ENCODE data around the gene OXER1. TPM values are rescaled to one million over a fixed set of nuclear protein-coding genes. Genes with fewer than 3 reads are reported as not detected.

The OXER1 gene
- total and polyA plus RNA-seq, 8 donors: 2.0 to 12.5 (median 4.1) TPM

- Histone ChIP-seq H3K9me3 (no peaks in the 10 kb centered on the region), H3K4me3 (peak overlapping the region; percentile 38 to 56 (median 51)), H3K27me3 (no peaks in the 10 kb centered on the region), H3K27ac (peak overlapping the region; percentile 99 to 100 (median 100)), H3K4me1 (peaks cover 10 to 19% (median 11%) of the 10 kb centered on the region in 3 donors), H3K36me3 (no peaks in the 10 kb centered on the region)
- 0% methylated on average over 25 to 35 of the region's 35 CpGs for WGBS, 2 donors
- TF ChIP-seq, protein P1, sequence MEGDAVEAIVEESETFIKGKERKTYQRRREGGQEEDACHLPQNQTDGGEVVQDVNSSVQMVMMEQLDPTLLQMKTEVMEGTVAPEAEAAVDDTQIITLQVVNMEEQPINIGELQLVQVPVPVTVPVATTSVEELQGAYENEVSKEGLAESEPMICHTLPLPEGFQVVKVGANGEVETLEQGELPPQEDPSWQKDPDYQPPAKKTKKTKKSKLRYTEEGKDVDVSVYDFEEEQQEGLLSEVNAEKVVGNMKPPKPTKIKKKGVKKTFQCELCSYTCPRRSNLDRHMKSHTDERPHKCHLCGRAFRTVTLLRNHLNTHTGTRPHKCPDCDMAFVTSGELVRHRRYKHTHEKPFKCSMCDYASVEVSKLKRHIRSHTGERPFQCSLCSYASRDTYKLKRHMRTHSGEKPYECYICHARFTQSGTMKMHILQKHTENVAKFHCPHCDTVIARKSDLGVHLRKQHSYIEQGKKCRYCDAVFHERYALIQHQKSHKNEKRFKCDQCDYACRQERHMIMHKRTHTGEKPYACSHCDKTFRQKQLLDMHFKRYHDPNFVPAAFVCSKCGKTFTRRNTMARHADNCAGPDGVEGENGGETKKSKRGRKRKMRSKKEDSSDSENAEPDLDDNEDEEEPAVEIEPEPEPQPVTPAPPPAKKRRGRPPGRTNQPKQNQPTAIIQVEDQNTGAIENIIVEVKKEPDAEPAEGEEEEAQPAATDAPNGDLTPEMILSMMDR (IDR thresholded peaks at IDR 0.05): peak in 3 of 4 donors; percentile 9 to 24 (median 17)
- peak; percentile 60 to 74 (median 70) for ATAC-seq
- intact Hi-C loops (cut with DNase I): no loop called here
- DNase-seq: peak; percentile 82 to 94 (median 88)
- no peak for FAIRE-seq
These were observed 45.8 kb upstream of the OXER1 start for GRCh38 chr2:42809819-42810120.

- intact Hi-C loops (cut with DNase I): no loop called here
- TF ChIP-seq, protein P1 (IDR thresholded peaks at IDR 0.05): no peak
- peak; percentile 25 to 40 (median 35) for ATAC-seq
These were observed 45.3 kb upstream of the OXER1 start for GRCh38 chr2:42809131-42809818.

GRCh38 chr2:42808301-42808700 is 44.4 kb upstream of the OXER1 start:
- DNase-seq (no peak), ATAC-seq (no peak), FAIRE-seq (no peak)
- no peaks in the 10 kb centered on the region for H3K36me3 ChIP-seq
- WGBS, 2 donors: 89 to 91% methylated on average over 5 of the region's 5 CpGs
- no peaks in the 10 kb centered on the region for H3K27me3 ChIP-seq
- TF ChIP-seq, protein P1 (IDR thresholded peaks at IDR 0.05): no peak
- H3K4me1 ChIP-seq: peaks cover 10 to 19% (median 11%) of the 10 kb centered on the region in 3 donors
- intact Hi-C loops (cut with DNase I): no loop called here
- no peaks in the 10 kb centered on the region for H3K9me3 ChIP-seq
- no peak overlapping the region for H3K4me3 ChIP-seq
- H3K27ac ChIP-seq: peak overlapping the region in 3 of 4 donors; percentile 99 to 100 (median 99)

More at GRCh38 chr2:42809131-42809818, 45.3 kb upstream of the OXER1 start:
- Histone ChIP-seq H3K36me3 (no peaks in the 10 kb centered on the region), H3K27ac (peak overlapping the region; percentile 99 to 100 (median 100)), H3K4me3 (peak overlapping the region; percentile 38 to 56 (median 51)), H3K27me3 (no peaks in the 10 kb centered on the region), H3K4me1 (peaks cover 10 to 19% (median 11%) of the 10 kb centered on the region in 3 donors), H3K9me3 (no peaks in the 10 kb centered on the region)
- DNase-seq (peak in 5 of 6 donors; percentile 60 to 76 (median 70)), FAIRE-seq (no peak)
- 7 to 11% methylated on average over 10 of the region's 10 CpGs for WGBS, 2 donors

GRCh38 chr2:42806786-42807185 is 42.9 kb upstream of the OXER1 start:
- FAIRE-seq: no peak
- WGBS, 2 donors: 87 to 92% methylated on average over 6 of the region's 6 CpGs
- Histone ChIP-seq H3K9me3 (no peaks in the 10 kb centered on the region), H3K27ac (no peak overlapping the region), H3K36me3 (no peaks in the 10 kb centered on the region), H3K27me3 (no peaks in the 10 kb centered on the region), H3K4me3 (no peak overlapping the region), H3K4me1 (peaks cover 10 to 19% (median 12%) of the 10 kb centered on the region in 3 donors)
- TF ChIP-seq, protein P1 (IDR thresholded peaks at IDR 0.05): no peak
- ATAC-seq: no peak
- no peak for DNase-seq
- intact Hi-C loops (cut with DNase I): no loop called here

GRCh38 chr2:42804891-42805290 is 41.0 kb upstream of the OXER1 start:
- ATAC-seq: no peak
- TF ChIP-seq, protein P1 (IDR thresholded peaks at IDR 0.05): no peak
- WGBS, 2 donors: 75 to 77% methylated on average over 5 of the region's 5 CpGs

More at GRCh38 chr2:42804891-42805290, 41.0 kb upstream of the OXER1 start:
- no peaks in the 10 kb centered on the region for H3K27me3 ChIP-seq
- DNase-seq (no peak), FAIRE-seq (no peak)
- H3K27ac ChIP-seq: no peak overlapping the region
- no peaks in the 10 kb centered on the region for H3K36me3 ChIP-seq
- no peaks in the 10 kb centered on the region for H3K9me3 ChIP-seq
- no peak overlapping the region for H3K4me3 ChIP-seq
- intact Hi-C loops (cut with DNase I): no loop called here
- H3K4me1 ChIP-seq: peaks cover 10 to 19% (median 14%) of the 10 kb centered on the region in 3 donors
